Stimulated activated CD4-positive, alpha-beta T cell treated with anti-CD3 and anti-CD28 coated beads, Interleukin-12 subunit alpha, Interleukin-12 subunit beta, amount 100 ng/mL, for 4 hours (primary cell): Measurements from ENCODE around the gene GRB2.
"Not testable (repeated sequence)": the region's sequence is repeated elsewhere in the genome, so short reads cannot be mapped to it uniquely, and the experiment has no call there.

Source experiments
- DNase-seq: peaks from one replicate; pipeline ENCODE4 v3.0.0-alpha.2; 2020

The GRB2 gene

DNA sequence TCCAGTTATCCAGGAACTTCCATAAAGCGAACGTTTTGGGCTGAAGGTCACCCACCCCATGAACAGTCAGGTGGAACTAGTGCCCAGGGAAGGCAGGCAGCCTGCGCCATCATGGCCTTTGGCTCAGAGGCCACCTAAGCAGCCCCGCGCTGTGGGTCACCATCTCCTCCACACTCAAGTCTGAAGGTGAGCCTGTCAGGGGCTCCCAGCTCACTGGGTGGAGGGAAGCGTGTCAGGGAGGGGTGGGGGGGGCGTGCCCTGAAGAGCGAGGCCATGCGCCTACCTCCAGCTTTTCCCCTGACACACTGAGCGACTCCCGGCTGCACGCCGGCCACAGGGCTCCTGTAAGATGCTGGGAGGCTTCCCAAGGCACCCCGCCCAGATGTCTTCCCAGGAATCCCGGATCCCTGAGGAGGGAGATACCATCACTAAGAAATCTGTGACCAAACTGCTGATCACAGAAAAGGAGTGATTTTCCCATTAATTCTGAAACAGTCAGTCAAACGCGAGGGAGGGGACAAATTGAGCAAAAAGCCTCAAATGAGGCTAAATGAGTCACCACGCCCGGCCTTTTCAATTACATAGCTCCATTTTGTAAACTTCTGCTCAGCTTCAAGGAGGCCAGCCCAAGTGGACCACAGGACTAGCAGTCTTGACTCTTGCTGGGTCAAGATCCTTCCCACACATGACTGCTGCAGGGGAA, 89.8 kb downstream of the GRB2 start:
- DNase-seq, result no peak

DNA sequence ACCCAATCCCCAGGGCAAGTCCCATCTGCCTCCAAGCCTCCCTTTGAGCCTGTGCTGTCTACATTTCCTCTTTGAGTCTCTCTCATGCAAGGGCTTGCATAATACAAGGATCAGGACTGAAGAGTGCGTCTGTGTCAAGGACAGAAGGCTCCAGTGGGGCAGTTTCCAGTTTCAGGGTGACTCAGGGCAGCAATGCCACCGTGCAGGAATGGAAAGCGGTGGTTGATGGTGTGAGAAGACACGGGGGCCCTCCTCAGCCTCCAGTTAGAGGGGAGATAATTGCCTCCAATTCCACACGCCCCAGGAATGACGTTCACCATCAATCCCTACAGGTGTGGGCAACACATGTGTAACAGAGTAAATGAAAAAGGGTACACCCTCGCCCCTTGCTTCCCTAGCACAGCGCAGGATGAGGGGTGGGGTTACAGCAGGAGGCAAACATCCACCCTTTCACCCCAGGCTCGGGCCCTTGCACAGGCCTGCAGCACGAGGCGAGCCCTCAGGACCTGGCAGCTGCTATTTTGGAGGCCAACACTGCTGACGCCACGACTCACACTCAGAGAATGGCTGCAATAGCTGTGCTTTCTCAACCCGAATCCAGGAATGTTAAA, 91.4 kb downstream of the GRB2 start:
- no peak for DNase-seq

DNA sequence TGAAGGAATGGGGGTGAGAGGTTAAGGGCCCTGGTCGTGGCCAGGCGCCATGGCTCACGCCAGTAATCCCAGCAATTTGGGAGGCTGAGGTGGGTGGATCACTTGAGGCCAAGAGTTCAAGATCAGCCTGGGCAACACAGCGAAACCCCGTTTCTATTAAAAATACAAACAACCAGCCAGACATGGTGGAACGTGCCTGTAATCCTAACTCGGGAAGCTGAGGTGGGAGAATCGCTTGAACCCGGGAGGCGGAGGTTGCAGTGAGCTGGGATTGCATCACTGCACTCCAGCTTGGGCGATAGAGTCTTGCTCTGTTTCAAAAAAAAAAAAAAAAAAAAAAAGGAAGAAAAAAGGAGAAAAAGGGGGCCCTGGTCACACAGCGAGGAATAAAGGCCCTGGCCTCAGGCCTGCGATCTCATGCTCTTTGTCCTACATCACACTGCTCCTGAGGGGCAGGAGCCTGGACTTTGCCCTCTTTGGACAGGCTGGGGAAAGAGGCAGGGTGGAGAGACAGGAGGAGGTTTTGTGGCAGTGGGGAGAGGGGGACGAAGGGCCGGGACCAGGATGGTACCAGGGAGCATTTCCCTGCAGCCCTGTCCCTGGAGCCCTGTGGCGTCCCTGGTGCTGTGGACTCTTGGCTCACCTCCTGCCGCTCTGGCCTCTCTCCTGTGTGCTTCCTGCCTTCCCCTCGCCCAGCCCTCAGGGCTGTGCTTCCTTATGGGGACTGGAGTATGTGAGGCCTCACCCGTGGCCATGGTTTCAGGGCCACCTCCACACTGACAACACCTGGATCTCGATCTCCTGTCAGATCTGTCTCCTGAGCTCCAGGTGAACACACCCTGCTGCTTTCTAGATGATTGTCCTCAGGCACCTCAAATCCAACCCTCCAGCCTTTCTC, 96.5 kb downstream of the GRB2 start:
- no peak for DNase-seq

DNA sequence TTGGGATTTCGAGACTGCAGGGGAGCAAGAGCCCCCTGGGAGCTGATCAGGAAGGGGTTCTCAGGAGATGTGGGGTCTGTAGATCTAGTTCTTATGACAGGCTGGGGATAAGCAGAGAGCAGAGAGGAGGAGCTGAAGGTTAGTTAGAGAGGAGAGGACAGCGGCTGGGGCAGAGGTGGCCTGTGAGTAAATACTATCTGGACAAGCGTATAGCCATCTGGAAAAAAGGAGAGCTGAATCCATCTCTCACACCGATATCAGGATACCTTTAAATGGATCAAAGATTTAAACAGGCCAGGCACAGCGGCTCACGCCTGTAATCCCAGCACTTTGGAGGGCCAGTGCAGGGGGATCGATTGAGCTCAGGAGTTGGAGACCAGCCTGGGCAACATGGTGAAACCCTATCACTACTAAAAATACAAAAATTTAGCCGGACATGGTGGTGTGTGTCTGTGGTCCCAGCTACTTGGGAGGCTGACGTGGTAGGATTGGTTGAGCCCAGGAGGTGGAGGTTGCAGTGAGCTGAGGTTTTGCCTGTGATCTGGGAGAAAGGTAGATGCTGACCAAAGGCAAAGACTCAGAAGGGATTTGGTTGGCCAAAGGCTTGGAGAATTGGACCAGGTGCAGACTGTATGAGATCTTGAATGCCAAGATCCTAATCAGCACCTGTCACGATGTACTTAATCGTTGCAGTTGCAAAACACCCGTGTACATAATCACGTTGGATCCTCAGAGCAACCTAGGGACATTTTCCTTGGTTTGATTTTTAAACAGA, 97.3 kb downstream of the GRB2 start:
- DNase-seq, result no peak

DNA sequence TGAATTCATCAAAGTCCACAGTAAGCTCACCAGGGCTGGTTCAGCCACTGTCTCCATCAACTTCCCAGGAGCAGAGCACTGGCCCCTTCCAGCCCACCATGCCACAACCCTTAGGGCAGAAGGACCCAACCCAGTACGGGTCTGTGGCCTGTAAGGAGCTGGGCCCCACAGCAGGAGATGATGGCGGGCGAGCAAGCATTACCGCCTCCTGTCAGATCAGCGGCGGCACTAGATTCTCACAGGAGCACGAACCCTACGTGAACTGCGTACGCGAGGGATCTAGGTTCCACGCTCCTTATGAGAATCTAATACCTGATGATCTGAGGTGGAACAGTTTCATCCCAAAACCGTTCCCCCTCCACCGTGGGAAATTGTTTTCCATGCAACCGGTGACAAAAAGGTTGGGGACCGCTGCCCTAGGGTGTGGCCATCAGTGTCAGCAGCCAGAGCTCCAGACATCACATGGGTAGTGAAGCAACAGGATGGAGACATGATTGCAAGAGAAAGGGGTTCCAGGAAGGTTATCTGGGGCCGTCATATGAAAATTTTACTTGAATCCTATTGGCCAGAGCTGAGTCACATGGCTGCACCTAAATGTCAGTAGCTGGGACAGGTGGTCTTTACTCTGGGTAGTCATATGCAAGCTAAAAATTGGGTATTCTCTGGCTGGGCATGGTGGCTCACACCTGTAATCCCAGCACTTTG, 103.8 kb downstream of the GRB2 start:
- DNase-seq, result no peak

DNA sequence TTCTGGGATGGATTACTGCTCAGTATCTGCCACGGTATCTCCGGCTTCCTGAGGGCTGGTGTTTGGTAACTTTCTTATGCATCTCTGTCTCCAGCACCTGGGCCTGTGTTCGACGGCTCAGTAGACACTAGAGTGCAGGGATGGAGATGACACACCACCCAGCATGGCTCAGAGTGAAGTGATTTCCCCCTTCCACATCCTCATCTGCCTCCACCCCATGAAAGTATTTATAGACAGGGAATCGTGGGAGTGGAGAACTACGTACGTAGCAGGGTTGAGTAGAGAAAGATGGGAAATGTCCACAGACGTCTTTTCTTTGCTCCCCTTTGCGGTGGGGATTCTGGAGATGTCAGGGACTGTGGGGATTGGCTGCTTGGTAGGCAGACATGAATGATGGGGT, 104.4 kb downstream of the GRB2 start:
- no peak for DNase-seq

DNA sequence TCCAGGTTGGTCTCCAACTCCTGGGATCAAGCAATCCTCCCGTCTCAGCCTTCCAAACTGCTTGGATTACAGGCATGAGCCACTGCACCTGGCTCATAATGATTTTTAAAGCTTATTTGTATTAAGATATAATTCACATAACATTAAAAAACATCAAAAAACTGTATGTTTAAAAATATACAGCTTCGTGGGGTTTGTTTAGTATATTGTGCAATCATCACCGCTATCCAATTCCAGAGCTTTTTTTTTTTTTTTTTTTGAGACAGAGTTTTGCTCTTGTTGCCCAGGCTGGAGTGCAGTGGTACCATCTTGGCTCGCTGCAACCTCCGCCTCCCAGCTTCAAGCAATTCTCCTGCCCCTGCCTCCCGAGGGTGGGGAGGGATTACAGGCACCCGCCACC, 105.2 kb downstream of the GRB2 start:
- DNase-seq, result no peak

DNA sequence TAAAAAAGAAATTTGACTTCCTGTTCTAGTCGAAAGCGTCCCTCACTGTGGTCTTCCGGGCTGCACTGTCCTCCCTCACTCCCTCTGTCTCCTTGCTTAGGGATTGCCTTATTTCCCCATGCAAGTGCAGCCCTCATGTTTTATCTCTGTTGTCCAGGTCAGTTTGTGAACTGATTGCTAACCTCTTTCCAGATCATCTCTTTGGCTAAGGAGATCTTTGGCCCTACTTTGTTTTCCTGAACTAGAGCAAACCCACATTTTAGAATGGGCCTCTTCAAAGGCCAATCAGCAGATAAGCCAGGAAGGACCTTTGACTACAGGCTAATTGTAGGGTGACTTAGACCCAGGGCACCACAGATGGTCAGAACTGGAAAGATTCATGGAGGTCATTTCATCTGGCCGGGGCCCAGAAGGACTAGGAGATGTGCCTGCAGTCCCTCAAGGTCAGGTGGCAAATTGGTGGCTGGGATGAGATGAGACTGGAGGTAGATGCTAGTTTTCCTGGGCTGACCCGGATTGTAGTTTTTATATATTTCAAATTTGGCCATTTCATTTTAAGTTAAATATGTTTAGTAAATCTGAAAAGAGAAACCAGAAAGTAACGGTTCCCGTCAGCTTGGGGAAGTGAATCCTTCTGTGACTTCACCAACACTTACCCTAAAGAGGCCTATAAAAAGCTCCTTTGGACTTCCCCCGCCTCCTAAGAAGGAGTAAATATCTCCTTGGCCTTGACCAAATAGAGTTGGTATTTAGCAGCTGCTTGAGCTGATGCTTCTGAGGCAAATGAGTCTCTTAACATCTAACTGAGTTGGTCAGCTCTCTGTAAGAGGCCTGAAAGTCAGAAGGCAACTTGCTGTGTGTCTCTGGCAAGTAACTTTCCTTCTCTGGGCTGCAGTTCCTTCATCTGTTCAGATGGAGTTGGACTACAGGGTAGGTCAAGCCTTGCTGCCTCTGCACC, 110.0 kb downstream of the GRB2 start:
- no peak for DNase-seq

DNA sequence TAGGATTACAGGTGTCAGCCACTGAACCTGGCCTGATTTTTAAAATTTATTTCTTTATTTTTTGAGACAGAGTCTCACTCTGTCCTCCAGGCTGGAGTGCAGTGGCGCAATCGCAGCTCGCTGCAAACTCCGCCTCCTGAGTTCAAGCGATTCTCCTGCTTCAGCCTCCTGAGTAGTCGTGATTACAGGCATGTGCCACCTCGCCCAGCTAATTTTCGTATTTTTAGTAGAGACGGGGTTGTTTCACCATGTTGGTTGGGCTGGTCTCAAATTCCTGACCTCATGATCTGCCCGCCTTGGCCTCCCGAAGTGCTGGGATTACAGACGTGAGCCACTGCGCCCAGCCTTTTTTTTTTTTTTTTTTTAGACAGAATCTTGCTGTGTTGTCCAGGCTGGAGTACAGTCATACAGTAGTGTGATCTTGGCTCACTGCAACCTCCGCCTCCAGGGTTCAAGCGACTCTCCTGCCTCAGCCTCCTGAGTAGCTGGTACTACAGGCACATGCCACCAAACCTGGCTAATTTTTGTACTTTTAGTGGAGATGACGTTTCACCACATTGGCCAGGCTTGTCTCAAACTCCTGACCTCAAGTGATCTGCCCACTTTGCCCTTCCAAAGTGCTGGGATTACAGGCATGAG, 112.5 kb downstream of the GRB2 start:
- DNase-seq, result not testable (repeated sequence)

DNA sequence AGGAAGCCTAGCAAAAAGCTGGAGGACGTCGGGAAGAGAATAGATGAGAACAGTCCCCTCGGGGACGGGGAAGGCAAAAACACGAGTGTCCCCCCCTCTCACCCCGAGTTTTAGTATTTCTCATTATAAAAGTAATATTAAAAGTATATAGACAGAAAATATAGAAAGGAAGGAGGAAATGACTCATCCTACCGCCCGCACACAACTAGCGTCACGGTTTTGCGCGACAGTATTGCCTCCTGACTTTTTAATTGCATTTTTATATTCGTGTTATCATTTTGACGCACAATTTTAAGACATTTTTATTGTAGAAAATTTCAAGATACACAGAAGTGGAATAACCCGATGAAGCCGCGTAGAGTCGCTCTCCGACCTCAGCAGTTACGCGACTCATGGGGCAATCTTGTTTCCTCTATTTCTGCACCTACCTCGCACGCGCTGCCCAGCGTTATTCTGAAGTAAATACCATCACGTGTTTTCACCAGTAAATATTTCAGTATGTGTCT, 115.6 kb downstream of the GRB2 start:
- DNase-seq, result peak; percentile 63

DNA sequence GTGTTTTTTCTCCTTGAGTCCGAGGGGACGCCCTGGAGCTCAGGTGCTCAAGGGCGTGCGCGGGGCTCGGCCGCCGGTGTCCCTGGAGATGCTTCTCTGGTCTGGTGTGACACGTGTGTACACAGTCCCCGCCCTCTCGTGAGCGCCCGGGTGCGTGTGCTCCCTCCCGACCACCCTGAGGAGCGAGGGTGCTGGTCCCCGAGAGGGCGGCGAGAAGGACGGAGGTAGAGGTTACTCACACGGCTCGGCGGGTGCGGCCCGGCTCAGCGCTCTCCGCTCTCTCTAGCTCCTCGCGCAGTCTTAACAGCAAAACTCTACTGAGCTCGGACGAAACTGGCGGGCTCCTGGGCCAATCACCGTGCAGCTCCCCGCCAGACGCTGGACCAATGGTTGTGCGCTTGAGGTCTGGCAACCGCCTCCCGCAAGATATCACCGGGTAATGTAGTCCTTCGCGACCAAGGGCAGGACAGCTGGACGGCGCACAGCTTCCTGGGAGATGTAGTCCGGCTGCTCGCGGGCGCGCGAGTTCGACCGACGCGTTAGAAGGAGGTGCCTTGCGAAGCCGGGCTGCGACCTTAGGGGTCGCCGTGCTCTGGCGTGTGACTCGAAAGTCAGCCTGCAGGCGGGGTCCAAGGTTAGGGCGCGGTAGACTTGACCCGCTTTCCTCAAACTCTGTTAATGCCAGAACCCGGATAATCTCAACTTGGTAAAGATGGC, 116.2 kb downstream of the GRB2 start, which contains the start of gene SLC25A19:
Gene SLC25A19, minus strand, starts transcription at position 319 of the 717 bp plus-strand sequence. CDS start 2,669 bp downstream, outside the sequence.
- DNase-seq, result peak; percentile 91

DNA sequence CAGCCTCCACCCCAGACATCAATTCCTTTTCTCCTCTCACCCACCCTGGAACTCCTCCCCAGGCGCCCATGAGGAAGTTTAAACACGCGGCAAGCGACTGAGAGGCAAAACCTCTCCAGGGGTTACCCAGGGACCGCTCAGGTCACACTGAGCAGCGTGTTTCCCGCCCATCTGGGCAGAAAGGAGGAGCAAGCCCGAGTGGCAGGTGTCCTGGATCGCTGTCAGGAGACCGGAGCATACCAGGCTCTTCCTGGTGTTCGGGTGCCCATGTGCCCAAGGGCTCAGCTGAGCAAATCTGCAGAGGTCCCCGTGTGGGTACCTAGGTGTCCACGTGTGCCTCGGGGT, 116.7 kb downstream of the GRB2 start:
- peak; percentile 46 for DNase-seq

DNA sequence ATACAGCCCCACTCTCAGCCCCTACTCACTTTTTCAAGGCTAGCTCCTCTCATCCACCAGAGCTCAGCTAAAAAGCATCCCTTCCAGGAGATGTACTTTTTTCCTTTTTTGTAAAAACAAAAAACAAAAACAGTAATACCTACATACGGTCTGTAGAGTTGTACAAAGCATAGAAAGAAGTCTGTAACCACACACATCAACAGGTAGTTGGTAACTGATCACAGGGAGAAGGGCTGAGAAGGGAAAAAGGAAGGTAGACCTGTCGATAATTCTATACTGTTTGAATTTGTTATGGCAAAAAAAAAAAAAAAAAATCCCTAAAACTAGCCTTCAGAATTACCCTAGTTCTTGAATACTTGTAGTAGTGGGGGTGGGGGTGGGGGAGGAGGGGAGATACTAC, 117.1 kb downstream of the GRB2 start:
- no peak for DNase-seq

DNA sequence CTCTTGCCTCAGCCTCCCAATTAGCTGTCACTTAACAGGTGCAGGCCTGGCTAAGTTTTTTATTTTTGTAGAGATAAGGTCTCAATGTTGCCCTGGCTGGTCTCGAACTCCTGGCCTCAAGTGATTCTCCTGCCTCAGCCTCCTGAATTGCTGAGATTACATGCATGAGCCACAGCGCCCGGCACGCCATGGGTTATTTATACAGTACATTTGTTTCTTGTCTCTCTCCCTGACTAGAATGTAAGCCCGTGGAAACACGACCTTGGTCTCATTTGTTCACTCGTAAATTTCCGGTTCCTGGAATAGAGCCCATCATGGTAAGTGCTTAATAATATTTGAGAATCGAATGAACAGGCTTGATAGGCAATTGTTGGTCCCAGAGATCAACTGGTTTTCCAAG, 118.3 kb downstream of the GRB2 start:
- no peak for DNase-seq

DNA sequence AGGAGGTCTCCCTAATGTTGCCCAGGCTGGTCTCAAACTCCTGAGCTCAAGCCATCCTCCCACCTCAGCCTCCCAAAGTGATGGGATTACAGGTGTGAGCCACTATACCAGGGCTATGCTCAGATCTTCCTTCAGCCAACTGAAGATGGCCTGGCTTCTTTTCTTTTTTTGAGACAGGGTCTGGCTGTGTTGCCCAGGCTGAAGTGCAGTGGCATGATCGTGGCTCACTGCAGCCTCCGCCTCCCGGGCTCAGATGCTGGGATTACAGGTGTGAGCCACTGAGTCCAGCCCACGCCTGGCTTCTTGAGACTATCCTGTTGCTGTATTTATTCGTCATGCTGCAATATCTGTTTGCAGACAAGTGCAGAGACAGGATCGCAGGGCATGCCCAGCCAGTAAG, 120.4 kb downstream of the GRB2 start:
- no peak for DNase-seq

DNA sequence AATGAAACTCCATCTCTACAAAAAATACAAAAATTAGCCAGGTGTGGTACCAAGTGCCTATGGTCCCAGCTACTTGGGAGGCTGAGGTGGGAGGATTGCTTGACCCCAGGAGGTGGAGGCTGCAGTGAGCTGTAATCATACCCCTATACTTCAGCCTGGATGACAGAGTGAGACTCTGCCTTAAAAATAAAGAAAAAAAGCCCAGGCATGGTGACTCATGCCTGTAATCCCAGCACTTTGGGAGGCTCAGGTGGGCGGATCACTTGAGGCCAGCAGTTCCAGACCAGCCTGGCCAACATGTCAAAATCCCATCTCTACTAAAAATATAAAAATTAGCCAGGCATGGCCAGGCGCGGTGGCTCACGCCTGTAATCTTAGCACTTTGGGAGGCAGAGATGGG, 125.3 kb downstream of the GRB2 start:
- DNase-seq, result not testable (repeated sequence)

DNA sequence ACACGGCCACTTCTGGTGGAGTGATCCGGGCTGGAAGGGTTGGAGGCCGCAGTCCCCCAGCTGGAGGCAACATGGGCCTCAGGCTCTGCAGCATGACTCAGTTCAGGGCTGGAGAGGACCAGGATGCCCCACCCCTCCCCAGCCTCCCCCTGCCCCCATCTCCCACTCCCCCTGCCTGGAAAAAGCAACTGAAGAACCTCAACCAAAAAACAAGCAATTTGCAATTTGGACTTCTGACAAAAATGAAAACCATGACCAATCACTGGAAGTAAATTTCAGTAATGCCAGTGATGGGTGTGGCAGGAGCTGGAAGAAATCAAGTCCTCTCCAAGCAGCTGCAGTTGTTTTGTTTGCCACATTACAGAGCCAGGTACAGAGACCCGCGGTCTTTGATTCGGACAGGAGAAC, 127.8 kb downstream of the GRB2 start:
- no peak for DNase-seq

DNA sequence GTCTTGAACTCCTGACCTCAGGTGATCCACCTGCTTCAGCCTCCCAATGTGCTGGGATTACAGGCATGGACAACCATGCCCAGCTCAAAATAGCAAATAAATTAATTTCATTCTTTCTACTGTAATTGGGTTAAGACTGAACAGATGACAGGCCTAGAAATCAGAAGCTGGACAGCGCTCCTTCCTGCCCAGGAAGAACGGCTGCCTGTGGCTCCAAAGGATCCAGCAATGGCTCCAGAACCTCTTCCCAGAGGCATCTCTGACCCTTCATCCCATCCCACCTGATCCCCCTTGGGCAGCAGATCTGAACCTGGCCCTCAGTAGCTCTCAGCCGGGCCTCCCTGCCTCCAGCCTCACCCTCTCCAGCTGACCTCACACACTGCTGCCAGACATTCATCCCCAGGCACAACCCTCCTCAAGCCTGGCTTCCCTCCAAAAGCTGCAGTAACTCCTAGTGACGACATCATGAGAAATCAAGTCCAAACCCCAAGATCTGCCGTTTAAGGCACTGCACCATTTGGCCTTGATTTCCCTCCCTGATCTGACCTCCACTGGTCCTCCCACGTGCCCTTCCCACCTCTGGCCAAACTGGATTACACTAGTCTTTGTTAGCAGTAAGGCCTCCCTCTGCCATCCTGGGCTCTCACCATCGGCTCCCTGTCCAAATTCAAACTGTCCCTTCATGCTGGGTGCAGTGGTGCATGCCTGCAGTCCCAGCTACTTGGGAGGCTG, 131.3 kb downstream of the GRB2 start:
- DNase-seq, result no peak

DNA sequence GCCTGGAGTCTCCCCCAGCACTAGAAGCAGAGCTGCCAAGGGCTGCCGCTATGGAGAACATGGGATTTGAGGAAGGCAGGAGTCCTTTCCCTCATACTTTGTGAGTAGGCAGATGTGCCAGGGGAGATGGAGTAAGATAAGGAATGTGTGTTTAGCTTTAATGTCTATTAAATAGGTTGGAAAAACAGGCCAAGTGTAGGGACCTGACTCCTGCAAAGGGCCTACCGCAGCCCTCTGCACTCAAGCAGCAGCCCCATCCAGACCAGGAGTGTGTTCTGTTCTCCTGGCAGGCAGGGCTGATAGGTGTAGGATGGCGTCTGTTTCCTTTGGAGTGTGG, 132.7 kb downstream of the GRB2 start:
- no peak for DNase-seq
